HCT116 (cell line): ENCODE measurements around the gene QRICH2.

ENCODE experiments used
- POLR2AphosphoS5 ChIP-seq: IDR thresholded peaks from 2 replicates; pipeline ENCODE4 v1.6.1; 2011; ENCODE audit warnings: mild to moderate bottlenecking, low read depth, low read length, moderate library complexity
- YY1 ChIP-seq: IDR thresholded peaks from 2 replicates; pipeline ENCODE4 v1.6.1; 2011; ENCODE audit warnings: low read length, low read depth, moderate library complexity, mild to moderate bottlenecking; ENCODE audit not compliant: insufficient replicate concordance; ENCODE audit errors: extremely low read depth
- TF ChIP-seq, protein P1 (sequence below): IDR thresholded peaks from 2 replicates; pipeline ENCODE4 v1.6.1; 2012; ENCODE audit warnings: low read depth
- TF ChIP-seq, protein P2 (sequence below): IDR thresholded peaks from 2 replicates; pipeline ENCODE4 v1.6.1; 2012

DNA sequence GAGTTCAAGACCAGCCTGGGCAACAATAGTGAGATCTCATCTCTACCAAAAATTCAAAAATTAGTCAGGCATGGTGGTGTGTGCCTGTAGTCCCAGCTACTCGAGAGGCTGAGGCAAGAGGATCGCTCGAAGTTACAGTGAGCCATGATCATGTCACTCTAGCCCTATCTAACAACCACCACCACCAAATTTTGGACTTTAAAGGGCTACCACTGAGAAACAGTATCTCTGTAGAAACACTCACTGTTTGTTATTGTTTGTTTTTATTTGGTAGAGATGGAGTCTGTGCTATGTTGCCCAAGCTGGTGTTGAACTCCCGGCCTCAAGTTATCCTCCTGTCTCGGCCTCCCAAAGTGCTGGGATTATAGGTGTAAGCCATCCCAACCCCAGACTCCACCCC lies 44.2 kb downstream of the QRICH2 start:
- no peak for TF ChIP-seq YY1
- TF ChIP-seq, protein P1, sequence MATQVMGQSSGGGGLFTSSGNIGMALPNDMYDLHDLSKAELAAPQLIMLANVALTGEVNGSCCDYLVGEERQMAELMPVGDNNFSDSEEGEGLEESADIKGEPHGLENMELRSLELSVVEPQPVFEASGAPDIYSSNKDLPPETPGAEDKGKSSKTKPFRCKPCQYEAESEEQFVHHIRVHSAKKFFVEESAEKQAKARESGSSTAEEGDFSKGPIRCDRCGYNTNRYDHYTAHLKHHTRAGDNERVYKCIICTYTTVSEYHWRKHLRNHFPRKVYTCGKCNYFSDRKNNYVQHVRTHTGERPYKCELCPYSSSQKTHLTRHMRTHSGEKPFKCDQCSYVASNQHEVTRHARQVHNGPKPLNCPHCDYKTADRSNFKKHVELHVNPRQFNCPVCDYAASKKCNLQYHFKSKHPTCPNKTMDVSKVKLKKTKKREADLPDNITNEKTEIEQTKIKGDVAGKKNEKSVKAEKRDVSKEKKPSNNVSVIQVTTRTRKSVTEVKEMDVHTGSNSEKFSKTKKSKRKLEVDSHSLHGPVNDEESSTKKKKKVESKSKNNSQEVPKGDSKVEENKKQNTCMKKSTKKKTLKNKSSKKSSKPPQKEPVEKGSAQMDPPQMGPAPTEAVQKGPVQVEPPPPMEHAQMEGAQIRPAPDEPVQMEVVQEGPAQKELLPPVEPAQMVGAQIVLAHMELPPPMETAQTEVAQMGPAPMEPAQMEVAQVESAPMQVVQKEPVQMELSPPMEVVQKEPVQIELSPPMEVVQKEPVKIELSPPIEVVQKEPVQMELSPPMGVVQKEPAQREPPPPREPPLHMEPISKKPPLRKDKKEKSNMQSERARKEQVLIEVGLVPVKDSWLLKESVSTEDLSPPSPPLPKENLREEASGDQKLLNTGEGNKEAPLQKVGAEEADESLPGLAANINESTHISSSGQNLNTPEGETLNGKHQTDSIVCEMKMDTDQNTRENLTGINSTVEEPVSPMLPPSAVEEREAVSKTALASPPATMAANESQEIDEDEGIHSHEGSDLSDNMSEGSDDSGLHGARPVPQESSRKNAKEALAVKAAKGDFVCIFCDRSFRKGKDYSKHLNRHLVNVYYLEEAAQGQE, result no peak
- no peak for TF ChIP-seq POLR2AphosphoS5
- TF ChIP-seq, protein P2, sequence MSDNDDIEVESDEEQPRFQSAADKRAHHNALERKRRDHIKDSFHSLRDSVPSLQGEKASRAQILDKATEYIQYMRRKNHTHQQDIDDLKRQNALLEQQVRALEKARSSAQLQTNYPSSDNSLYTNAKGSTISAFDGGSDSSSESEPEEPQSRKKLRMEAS, result no peak
